GM21737 (cell line): ENCODE data around the gene NTNG2.
"Not testable (repeated sequence)": the region's sequence is repeated elsewhere in the genome, so short reads cannot be mapped to it uniquely, and the experiment has no call there.

Source experiments
- ATAC-seq: cut with Tn5 transposase; IDR thresholded peaks from one replicate; pipeline ENCODE4 v1.9.1; 2021; ENCODE audit warnings: mild to moderate bottlenecking, moderate library complexity; ENCODE audit not compliant: unreplicated experiment

NTNG2 gene, protein sequence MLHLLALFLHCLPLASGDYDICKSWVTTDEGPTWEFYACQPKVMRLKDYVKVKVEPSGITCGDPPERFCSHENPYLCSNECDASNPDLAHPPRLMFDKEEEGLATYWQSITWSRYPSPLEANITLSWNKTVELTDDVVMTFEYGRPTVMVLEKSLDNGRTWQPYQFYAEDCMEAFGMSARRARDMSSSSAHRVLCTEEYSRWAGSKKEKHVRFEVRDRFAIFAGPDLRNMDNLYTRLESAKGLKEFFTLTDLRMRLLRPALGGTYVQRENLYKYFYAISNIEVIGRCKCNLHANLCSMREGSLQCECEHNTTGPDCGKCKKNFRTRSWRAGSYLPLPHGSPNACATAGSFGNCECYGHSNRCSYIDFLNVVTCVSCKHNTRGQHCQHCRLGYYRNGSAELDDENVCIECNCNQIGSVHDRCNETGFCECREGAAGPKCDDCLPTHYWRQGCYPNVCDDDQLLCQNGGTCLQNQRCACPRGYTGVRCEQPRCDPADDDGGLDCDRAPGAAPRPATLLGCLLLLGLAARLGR

DNA sequence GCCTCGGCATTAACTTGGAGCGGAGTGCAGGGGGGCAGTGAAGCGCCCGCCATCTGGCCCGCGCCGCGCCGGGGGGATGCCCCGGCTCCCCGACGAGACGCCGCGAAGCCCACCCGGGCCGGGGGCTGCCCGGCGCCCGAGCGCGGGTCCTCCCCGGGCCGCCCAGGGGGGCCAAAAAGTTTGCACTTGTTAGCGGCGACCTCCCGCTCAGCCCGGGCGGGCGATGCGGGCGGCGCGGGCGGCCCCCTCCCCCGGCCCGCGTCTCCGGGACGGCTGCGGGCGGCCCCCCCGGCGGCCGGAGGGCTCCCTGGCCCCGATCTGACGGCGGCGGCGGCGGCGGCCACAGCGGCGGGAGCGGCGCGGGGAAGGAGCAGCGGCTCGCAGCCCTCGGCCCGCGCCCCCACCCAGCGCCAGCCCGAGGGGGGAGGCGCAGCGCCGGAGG is at the start of gene NTNG2:
Gene NTNG2 (plus strand): TSS at position 316 of the 442 bp plus-strand sequence. CDS start 4,774 bp downstream, outside the sequence.
- no peak for ATAC-seq

DNA sequence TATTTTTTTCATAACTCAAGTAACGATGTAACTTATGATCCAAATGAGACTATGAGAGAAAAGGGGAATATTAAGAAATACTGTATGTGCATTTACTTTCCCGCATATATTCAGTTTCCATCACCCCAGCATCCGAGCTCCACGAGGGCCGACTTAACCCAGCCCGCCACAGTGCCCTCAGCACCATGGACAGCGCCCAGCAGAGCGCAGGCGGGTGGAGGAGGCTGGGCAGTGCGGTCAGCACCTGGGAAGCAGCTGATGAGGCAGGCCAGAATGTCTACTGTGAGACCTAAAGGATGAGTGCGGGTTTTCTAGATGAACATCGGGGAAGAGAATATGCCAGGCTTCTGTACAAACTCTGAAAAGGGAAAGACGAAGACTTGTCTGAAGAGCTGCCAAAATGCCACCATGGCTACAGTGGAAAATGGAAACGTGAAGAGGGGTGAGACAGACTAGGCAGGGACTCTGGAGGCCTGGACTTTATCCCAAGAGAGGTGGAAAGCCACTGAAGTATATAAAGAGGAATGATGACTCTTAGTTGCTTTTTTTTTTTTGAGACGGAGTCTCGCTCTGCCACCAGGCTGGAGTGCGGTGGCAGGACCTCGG is 47.7 kb upstream of the NTNG2 start:
- ATAC-seq: no peak

DNA sequence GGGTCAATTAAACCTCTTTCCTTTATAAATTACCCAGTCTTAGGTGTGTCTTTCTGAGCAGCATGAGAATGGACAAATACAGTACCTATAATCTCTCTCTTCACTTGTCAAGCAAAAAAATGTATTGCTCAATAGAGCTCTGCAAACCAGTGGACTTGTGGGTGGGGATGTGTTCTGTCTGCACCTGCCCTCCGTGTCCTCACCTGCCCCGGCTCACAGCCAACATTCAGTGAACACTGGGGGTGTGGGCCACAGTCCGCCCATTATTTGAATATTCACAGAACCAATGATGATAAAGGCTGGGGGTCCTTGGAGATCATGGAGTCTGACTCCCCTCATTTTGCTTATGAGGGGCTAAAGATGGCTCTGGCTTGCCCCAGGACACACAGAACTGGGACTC is 45.3 kb upstream of the NTNG2 start:
- ATAC-seq: no peak

DNA sequence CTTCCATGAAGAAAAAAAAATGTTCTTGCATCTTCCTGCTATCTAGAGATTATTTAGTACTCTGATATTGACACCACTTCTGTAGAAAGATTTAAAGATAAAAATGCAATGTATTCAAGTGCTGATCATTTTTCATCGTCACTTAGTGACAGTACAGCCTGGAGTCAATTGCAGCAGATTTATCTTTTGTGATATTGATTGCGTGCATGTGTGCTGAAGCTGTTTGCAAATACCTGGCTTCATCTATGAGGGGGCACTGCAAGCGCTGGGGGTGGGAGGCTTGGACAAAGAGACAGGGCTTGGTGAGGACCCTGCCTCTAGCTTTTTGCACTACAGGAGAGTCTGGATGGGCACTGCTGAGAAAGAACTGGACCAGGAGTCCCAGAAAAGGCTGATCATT is 44.2 kb upstream of the NTNG2 start:
- no peak for ATAC-seq

DNA sequence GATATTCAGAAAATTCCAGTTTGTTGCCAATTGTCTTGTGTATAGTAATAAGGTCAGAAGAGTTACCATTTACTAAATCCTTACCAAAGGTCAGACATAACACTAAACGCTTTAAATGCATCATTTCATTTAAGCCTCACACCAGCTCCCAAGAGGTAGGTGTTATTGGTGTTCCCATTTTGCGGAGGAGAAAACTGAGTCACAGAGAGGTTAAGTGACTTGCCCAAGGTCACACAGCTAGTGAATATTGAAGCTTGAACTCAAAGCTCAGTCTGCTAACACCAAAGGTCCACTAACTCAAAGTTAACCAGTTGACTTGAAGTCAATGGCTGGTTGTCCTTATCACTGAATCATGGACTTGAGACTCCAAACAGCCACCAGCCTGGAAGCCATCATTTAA is 40.8 kb upstream of the NTNG2 start:
- ATAC-seq: no peak

DNA sequence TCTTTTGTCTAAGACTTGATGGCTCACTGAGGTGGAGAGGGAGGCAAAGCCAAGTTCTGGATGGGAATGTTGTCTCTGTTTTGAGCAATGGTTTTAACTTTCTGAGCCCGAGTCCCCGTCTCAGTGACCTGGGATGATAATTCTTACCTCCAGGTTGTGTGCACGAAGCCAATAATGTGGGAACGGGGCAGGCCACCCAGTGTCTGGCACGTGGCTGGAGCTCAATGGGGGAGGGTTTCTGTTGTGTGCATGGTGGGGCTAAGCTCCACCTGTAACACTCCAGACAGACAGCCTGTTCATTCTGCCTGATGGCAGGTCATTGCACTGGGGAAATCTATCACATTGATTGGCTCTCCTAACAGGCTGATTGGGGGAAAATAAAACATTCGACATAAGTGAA is 37.1 kb upstream of the NTNG2 start:
- ATAC-seq: no peak

DNA sequence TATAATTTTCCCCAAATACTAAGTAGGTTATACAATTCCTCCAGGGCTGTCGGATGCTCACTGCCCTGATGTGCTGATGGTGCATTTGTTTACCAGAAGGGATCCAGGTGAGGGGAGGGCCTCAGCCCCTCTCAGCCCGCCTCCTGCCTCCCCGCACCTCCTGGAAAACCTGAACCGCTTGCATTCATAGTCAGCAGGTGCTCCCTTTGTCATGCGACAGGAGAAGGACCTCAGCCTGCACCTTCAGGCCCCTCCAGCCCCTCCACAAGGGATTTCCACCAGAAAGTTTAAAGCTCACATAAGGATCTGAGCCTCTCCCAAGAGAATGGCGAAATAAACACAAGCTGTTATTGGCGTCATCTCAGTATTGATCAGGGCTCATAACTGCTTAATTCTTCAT is 36.5 kb upstream of the NTNG2 start:
- no peak for ATAC-seq

DNA sequence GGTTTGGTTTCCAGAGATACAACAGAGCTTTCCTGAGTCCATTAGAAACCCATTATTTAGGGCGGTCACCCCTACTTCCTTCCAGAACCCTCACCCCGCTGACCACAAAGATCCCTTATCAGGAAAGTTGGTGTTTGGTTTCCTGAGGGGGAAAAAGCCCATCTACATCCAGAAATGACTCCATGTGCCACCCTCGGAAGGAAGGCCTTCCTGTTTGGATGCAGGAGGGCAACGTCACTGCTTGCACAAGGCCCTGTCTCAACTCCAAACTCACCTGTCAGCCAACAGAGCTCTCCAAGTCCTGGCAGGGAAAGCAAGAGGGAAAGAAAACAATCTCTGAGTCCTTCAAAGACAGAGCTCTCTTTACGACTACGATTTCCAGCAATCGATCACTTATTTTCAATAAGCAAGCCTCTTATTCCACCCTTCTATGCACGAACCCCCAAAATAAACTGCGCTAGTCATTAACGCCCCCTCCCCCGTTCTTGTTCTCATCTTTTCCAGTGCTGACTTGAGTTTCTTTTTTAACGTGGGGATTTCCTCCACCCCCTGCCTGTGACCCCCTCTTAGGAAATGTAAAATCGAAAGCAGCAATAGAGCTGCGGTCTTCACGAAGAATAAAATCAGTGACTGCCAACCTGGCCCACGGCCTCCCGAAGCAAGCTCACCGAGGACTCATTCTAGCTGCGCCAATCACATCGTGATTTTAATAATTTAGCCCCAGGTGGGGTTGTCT is 35.7 kb upstream of the NTNG2 start:
- ATAC-seq: no peak

DNA sequence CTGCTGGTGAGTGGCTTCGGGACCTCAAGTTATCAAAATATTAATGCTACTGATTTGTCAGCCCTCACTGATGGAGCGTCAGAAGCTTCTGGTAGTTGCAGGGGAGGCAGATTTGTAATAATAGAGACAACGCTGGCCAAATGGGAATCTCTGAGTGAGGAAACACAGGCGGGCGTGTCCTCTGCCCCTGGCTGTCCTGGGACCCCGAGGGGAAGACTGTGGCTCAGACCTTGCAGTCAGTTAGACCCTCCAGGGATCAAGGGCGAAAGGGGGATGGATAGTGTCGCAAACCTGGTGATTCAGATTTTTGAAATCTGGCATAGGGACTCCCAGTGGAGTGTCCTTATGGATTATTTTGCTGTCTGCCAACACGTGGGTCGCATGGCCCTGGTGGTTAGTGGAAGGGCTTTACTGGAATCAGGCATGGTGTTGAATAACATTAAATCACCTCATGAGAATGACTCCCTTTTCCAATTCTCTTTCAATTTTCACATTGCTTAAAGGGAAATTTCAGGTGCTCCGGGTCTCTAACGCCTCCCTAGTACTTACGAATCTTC is 35.1 kb upstream of the NTNG2 start:
- ATAC-seq: no peak

DNA sequence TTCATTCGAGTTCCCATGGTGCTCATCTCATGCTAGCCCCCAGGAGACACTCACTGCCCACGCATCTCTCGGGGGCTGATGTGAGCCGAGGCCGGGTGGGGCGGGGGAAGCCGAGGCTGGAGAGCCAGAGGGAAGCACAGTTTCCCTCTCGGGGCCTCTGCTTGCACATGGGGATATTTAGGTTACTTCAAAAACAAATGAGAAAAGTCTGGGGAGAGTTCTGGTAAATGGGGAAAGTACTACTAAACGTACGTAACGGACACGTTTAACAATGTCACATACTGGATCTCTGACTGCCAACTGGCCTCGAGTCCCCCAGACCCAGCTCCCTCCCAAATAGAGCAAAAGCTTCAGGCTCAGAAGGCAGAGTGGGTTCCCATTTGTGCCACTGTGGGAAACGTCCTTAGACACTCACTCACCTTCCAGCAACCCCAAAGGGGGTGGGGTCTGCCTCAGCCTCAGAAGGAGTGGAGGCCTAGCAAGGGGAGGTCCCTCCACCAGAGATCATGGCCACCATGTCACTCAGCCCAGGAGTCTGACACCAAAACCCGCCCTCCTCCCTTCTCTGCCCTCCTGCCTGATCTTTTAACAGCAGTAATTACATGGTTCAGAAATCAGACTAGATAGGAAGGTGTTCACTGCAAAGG is 33.8 kb upstream of the NTNG2 start:
- no peak for ATAC-seq

DNA sequence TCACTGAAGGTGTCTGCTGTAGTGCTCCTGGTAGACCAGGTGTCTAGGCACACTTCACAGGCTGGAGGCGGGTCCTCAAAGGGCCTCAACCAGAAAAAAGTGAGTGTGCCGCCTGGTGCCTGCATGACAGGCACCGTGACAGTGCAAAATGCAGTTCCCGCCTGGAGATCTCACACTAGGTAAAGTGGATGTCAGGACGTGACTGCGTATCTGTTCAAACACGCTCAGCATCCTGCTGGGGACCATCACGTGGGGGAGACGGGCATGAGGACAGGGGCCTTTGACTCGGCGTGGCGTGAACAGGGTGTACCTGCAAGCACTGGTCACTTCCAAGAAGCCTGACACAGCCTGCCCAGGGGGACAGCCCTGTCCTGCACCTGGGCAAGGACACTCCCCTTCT is 32.3 kb upstream of the NTNG2 start:
- ATAC-seq: no peak

DNA sequence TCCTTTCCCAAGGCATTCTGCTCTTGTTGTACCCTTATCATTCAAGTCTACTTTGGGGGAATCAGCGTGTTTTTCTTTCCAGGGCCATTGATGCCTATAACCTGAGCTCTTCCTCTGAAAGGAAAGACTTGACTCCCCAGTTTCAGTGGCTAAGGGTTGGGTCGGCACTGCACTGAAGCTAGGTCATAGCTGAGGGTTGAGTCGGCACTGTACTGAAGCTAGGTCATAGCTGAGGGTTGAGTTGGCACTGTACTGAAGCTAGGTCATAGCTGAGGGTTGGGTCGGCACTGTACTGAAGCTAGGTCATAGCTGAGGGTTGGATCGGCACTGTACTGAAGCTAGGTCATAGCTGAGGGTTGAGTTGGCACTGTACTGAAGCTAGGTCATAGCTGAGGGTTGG is 27.8 kb upstream of the NTNG2 start:
- not testable (repeated sequence) for ATAC-seq

DNA sequence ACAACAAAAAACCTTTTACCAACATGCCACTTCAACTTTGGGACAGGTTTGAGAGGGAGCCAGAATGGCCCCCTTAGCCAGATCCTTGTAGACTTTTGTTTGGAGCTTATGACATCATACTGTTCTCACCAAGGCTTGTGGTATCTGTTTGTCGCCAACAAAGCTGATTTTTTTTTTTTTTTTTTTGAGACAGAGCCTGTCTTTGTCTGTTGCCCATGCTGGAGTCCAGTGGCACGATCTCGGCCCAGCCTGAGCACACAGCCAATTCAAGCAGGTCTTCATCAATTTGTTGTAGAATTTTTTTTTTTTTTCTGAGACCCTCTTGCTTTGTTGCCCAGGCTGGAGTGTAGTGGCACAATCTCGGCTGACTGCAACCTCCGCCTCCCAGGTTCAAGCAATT is 26.4 kb upstream of the NTNG2 start:
- ATAC-seq: no peak

DNA sequence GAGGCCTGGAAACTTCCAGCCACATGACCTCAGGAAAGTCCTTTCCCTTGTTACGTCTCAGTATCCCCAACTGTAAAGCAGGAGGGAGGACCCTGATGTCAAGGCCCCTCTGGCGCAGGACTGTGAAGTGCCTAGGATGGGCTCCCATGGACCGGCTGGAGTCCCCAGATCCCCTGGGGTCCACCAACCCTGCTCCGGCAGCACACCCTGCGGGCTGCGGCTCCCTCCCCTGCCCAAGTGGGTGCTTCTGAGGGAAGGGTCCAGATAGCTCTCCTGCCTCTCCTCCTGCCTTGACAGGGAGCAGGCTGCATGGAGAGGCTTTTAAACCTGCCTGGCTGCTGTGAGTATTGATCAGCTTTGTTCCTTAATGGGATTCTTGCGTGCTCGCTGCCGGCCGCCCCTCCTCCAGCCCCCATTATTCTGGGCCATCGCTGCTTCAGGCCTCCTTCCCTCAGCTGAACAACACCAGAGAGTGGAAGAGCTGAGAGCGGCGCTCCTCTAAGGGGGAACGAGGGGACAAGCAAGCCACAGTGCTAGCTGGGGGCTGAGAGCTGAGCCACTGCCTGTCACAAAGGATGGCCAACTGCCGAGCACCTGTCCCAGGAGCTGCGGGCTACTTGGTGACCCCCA is 25.6 kb upstream of the NTNG2 start:
- ATAC-seq: no peak

DNA sequence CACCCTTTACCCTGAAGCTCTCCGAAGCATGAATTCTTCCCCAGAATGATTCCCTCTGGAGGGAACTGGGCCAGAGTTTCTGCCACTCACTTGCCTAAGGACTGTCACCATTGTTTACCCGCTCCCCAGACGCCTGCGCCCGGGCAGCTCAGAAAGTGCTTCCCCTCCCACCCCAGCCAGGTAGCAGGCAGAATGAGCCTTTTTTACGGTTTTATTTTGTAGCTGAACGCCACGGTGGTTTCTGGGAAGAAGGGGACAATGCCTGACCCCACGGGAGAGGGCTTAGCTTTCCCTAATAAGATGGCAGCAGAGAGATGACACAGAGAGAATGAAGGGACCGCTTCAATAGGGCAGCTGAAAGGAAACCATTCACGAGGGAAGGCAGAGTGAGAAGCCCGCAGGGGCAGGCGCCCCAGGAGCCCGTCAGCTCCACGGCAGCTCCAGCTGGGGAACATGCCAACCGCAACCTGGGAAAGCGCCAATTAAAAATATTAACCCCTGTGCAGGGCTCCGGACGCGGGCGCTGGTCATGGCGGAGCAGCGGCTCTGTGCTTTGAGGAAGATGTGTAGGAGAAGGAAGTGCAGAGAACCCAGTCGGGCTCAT is 20.4 kb upstream of the NTNG2 start:
- no peak for ATAC-seq

DNA sequence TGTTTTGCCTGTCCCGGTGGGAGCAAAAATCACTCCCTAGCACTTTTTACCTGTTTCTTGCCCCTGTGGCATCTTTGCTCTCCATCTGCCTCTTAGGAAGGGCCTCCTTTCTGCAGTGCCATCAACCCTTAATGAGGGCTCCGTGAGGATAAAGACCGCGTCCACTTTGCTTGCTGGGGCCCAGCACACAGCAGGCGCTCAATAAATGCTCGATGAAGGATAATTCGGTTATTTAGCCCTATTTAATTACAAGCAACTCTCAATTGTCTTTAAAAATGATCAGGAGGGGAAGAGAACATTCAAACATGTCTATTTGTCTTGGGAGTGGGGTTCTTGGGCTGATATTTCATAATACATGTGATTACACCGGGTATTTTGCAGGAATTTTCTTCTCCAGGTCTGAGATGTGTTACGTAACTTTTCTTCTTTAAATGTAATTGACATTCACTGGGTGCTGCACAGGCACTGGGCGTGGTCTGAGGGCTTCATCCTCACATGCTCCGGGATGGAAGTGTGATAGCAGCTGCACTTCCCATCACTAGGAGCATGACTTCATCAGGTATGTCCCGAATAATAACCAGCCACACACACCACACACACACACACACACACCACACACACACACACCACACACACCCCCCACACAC is 19.8 kb upstream of the NTNG2 start:
- no peak for ATAC-seq

DNA sequence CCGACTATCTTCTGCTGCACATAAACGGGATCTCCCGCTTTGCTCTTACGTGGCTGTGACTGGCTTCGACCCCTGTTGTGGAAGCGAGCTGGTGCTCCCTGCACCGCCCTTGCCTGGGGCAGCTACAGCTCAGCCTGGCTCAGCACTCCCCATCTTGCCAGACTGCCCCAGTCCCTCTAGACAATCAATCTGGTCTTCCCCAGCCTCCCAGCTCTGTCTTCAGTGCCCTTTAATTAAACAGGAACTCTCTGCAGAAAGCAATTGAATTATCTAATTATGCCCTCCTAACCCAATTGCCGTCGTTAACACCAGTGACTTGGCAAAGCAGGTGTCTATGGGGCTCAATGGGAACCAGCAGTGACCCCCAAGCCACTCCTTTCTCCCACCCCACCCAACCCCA is 18.9 kb upstream of the NTNG2 start:
- ATAC-seq: no peak

DNA sequence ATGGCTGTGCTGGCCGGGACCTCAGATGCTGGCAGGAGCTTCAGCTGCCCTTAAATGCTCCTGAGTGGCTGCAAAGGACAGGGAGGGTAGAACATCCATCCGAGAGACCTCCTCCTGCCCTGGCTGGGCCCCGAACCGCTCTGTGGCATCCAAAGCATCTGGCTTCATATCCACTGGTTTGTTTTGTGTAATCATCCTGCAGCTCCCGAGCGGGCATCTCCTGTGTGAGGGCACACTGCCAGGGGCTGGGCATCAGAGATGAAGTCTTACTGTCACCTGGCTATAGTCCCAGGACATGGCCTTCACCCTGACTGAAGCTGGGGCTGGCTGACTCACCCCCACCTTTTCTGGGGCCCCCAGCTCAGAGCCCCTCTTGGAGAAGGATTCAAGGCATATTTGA is 18.5 kb upstream of the NTNG2 start:
- ATAC-seq: no peak

DNA sequence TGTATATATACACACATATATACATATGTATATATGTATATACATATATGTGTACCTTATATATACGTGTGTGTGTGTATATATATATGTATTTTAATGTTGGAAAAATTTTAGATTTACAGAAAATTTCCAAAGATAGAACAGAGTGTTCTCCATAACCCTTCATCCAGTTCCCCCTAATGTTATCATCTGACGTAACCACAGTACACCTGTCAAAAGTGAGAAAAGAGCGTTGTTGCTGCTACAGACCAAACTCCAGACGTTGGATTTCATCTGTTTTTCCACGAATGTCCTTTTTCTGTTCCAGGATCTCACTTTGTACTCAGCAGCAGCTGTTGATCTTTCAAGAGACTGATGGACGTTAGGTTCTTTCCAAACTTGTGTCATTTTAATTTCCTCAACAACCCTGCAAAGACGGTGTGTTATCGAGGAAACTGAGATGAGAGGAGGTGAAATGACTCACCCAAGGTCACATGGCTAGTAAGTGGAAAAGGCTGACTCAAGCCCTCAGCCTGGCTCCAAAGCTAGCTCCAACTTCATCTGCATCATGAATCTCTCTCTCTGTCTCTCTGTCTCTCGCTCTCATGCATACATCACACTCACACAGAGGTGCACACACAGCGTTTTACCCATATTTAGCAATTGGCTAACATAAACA is 17.0 kb upstream of the NTNG2 start:
- ATAC-seq: no peak
